Measurements from ENCODE around the gene KLRG1.

DNA sequence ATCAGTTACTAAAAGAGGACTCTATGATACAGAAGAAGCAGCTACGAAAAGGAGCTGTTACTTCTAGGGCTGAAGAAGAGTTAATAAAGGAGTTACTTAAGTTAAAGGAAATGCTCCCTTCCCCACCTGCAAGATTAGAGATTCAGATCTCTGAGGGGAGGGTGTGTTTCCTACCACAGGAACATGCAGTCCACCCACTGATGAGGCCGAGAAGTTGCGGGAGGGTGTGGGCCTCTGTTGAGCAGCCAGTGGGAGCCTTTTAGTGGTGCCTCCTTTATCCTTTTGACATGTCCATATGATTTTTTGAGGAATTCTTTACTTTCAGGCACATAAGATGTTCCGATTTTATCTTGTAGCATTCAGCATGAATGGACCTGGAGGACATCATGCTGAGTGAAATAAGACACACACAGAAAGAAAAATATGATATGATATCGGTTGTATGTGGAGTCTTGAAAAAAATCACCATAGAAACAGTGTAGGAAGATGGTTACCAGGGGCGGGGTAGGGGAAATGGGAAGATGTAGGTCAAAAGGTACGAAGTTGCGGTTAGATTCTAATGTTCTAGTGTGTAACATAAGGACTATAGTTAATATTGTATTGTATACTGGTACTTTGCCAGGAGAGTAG lies 35.5 kb upstream of the KLRG1 start:
- TF ChIP-seq, protein P1, sequence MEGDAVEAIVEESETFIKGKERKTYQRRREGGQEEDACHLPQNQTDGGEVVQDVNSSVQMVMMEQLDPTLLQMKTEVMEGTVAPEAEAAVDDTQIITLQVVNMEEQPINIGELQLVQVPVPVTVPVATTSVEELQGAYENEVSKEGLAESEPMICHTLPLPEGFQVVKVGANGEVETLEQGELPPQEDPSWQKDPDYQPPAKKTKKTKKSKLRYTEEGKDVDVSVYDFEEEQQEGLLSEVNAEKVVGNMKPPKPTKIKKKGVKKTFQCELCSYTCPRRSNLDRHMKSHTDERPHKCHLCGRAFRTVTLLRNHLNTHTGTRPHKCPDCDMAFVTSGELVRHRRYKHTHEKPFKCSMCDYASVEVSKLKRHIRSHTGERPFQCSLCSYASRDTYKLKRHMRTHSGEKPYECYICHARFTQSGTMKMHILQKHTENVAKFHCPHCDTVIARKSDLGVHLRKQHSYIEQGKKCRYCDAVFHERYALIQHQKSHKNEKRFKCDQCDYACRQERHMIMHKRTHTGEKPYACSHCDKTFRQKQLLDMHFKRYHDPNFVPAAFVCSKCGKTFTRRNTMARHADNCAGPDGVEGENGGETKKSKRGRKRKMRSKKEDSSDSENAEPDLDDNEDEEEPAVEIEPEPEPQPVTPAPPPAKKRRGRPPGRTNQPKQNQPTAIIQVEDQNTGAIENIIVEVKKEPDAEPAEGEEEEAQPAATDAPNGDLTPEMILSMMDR (IDR thresholded peaks at IDR 0.05; ENCODE audit: borderline replicate concordance, extremely low read depth, low read length, poor library complexity, severe bottlenecking), result no peak
- no peak for TF ChIP-seq EZH2 (IDR thresholded peaks at IDR 0.05; ENCODE audit: borderline replicate concordance, low read depth, low read length, severe bottlenecking)

Measured in DND-41 (cell line).